Measurements from ENCODE around the gene NCL.
"Not testable (repeated sequence)": the region's sequence is repeated elsewhere in the genome, so short reads cannot be mapped to it uniquely, and the experiment has no call there.

Gene NCL

GRCh38 chr2:231449503-231450054 is 14.7 kb downstream of the NCL start:
- Histone ChIP-seq H3K36me3 (ENCODE audit: control insufficient read depth in 2 of 2, insufficient read depth in 2 of 2, low read length in 2 of 2) (peaks cover 16 to 20% of the 10 kb centered on the region in 2 donors), H3K9me3 (ENCODE audit: control insufficient read depth in 2 of 2, low read length in 2 of 2) (no peaks in the 10 kb centered on the region), H3K27ac (ENCODE audit: low read depth in 2 of 2, low read length in 2 of 2) (no peak overlapping the region), H3K4me3 (ENCODE audit: low read length in 2 of 2) (no peak overlapping the region), H3K27me3 (ENCODE audit: control insufficient read depth in 2 of 2, insufficient read depth in 2 of 2, low read length in 2 of 2) (no peaks in the 10 kb centered on the region), H3K4me1 (ENCODE audit: control insufficient read depth in 2 of 2, insufficient read depth in 2 of 2, low read length in 2 of 2) (no peaks in the 10 kb centered on the region), H3K9ac (ENCODE audit: low read depth in 1 of 2, low read length in 2 of 2) (no peak overlapping the region)

DNA sequence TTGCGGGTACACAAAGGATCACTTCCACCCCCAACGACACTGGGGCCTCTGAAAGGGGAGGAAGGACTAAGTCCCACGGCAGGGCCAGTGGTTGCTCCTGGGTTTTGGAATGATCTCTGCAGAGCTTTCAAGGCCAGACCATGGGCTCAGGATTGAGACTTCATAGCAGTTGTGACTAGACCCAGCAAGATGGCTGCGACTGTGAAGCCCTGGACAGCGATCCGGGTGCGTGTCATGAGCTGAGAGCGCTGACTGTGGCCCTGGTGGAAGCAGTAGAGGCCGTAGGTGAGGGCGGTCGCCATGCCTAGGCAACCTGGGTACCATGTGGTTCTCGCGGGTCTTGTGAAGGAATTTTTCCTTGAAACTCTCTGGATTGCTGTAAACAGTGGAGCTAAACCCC is 27.3 kb downstream of the NCL start:
- no peaks in the 10 kb centered on the region for H3K36me3 ChIP-seq (ENCODE audit: control insufficient read depth in 2 of 2, insufficient read depth in 2 of 2, low read length in 2 of 2)
- H3K9ac ChIP-seq (ENCODE audit: low read depth in 1 of 2, low read length in 2 of 2), result no peak overlapping the region
- no peak overlapping the region for H3K4me3 ChIP-seq (ENCODE audit: low read length in 2 of 2)
- H3K27ac ChIP-seq (ENCODE audit: low read depth in 2 of 2, low read length in 2 of 2), result no peak overlapping the region
- H3K4me1 ChIP-seq (ENCODE audit: control insufficient read depth in 2 of 2, insufficient read depth in 2 of 2, low read length in 2 of 2), result no peaks in the 10 kb centered on the region
- no peaks in the 10 kb centered on the region for H3K27me3 ChIP-seq (ENCODE audit: control insufficient read depth in 2 of 2, insufficient read depth in 2 of 2, low read length in 2 of 2)
- H3K9me3 ChIP-seq (ENCODE audit: control insufficient read depth in 2 of 2, low read length in 2 of 2), result no peaks in the 10 kb centered on the region

- Histone ChIP-seq H3K9ac (ENCODE audit: low read depth in 1 of 2, low read length in 2 of 2) (no peak overlapping the region), H3K36me3 (ENCODE audit: control insufficient read depth in 2 of 2, insufficient read depth in 2 of 2, low read length in 2 of 2) (no peaks in the 10 kb centered on the region), H3K4me3 (ENCODE audit: low read length in 2 of 2) (no peak overlapping the region), H3K27ac (ENCODE audit: low read depth in 2 of 2, low read length in 2 of 2) (no peak overlapping the region), H3K27me3 (ENCODE audit: control insufficient read depth in 2 of 2, insufficient read depth in 2 of 2, low read length in 2 of 2) (no peaks in the 10 kb centered on the region), H3K4me1 (ENCODE audit: control insufficient read depth in 2 of 2, insufficient read depth in 2 of 2, low read length in 2 of 2) (no peaks in the 10 kb centered on the region), H3K9me3 (ENCODE audit: control insufficient read depth in 2 of 2, low read length in 2 of 2) (peaks cover 0 to 3% of the 10 kb centered on the region in 2 donors)
Measured at GRCh38 chr2:231433990-231434389, 30.3 kb downstream of the NCL start.

- no peak overlapping the region for H3K4me3 ChIP-seq (ENCODE audit: low read length in 2 of 2)
- no peaks in the 10 kb centered on the region for H3K4me1 ChIP-seq (ENCODE audit: control insufficient read depth in 2 of 2, insufficient read depth in 2 of 2, low read length in 2 of 2)
- no peaks in the 10 kb centered on the region for H3K36me3 ChIP-seq (ENCODE audit: control insufficient read depth in 2 of 2, insufficient read depth in 2 of 2, low read length in 2 of 2)
- H3K27ac ChIP-seq (ENCODE audit: low read depth in 2 of 2, low read length in 2 of 2), result no peak overlapping the region
- H3K9ac ChIP-seq (ENCODE audit: low read depth in 1 of 2, low read length in 2 of 2), result no peak overlapping the region
- H3K27me3 ChIP-seq (ENCODE audit: control insufficient read depth in 2 of 2, insufficient read depth in 2 of 2, low read length in 2 of 2), result no peaks in the 10 kb centered on the region
- peaks cover 0 to 3% of the 10 kb centered on the region in 2 donors for H3K9me3 ChIP-seq (ENCODE audit: control insufficient read depth in 2 of 2, low read length in 2 of 2)
Measured at GRCh38 chr2:231431606-231432005, 32.7 kb downstream of the NCL start.

- H3K9ac ChIP-seq (ENCODE audit: low read depth in 1 of 2, low read length in 2 of 2); H3K9me3 ChIP-seq (ENCODE audit: control insufficient read depth in 2 of 2, low read length in 2 of 2); H3K36me3 ChIP-seq (ENCODE audit: control insufficient read depth in 2 of 2, insufficient read depth in 2 of 2, low read length in 2 of 2); H3K4me1 ChIP-seq (ENCODE audit: control insufficient read depth in 2 of 2, insufficient read depth in 2 of 2, low read length in 2 of 2); H3K27ac ChIP-seq (ENCODE audit: low read depth in 2 of 2, low read length in 2 of 2); H3K27me3 ChIP-seq (ENCODE audit: control insufficient read depth in 2 of 2, insufficient read depth in 2 of 2, low read length in 2 of 2); H3K4me3 ChIP-seq (ENCODE audit: low read length in 2 of 2): not testable (repeated sequence)
Measured at GRCh38 chr2:231430437-231430836, 33.8 kb downstream of the NCL start.

DNA sequence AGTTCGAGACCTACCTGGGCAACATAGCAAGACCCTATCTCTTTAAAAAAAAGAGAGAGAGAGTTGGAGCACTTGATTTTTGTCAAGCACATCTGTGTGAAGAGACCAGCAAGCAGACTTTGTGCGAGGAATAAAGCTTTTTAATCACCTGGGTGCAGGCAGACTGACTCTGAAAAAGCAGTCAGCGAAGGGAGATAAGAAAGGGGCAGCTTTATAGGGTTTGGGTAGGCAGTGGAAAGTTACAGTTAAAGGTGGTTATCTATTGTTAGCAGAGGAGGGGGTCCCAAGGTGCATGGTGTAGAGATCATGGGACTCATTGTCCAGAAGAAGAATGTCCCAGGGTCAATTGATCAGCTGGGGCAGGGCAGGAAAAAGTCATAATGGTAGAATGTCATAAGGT is 34.4 kb downstream of the NCL start:
- H3K27me3 ChIP-seq (ENCODE audit: control insufficient read depth in 2 of 2, insufficient read depth in 2 of 2, low read length in 2 of 2), result no peaks in the 10 kb centered on the region
- no peak overlapping the region for H3K27ac ChIP-seq (ENCODE audit: low read depth in 2 of 2, low read length in 2 of 2)
- H3K9ac ChIP-seq (ENCODE audit: low read depth in 1 of 2, low read length in 2 of 2), result no peak overlapping the region
- no peak overlapping the region for H3K4me3 ChIP-seq (ENCODE audit: low read length in 2 of 2)
- H3K36me3 ChIP-seq (ENCODE audit: control insufficient read depth in 2 of 2, insufficient read depth in 2 of 2, low read length in 2 of 2), result no peaks in the 10 kb centered on the region
- no peaks in the 10 kb centered on the region for H3K4me1 ChIP-seq (ENCODE audit: control insufficient read depth in 2 of 2, insufficient read depth in 2 of 2, low read length in 2 of 2)
- H3K9me3 ChIP-seq (ENCODE audit: control insufficient read depth in 2 of 2, low read length in 2 of 2), result peaks cover 0 to 3% of the 10 kb centered on the region in 2 donors

GRCh38 chr2:231429152-231429551 is 35.1 kb downstream of the NCL start:
- Histone ChIP-seq H3K4me3 (ENCODE audit: low read length in 2 of 2) (no peak overlapping the region), H3K4me1 (ENCODE audit: control insufficient read depth in 2 of 2, insufficient read depth in 2 of 2, low read length in 2 of 2) (no peaks in the 10 kb centered on the region), H3K27ac (ENCODE audit: low read depth in 2 of 2, low read length in 2 of 2) (no peak overlapping the region), H3K9me3 (ENCODE audit: control insufficient read depth in 2 of 2, low read length in 2 of 2) (peaks cover 0 to 3% of the 10 kb centered on the region in 2 donors), H3K36me3 (ENCODE audit: control insufficient read depth in 2 of 2, insufficient read depth in 2 of 2, low read length in 2 of 2) (no peaks in the 10 kb centered on the region), H3K27me3 (ENCODE audit: control insufficient read depth in 2 of 2, insufficient read depth in 2 of 2, low read length in 2 of 2) (no peaks in the 10 kb centered on the region), H3K9ac (ENCODE audit: low read depth in 1 of 2, low read length in 2 of 2) (no peak overlapping the region)

GRCh38 chr2:231427116-231427515 is 37.2 kb downstream of the NCL start:
- Histone ChIP-seq H3K27me3 (ENCODE audit: control insufficient read depth in 2 of 2, insufficient read depth in 2 of 2, low read length in 2 of 2) (no peaks in the 10 kb centered on the region), H3K9me3 (ENCODE audit: control insufficient read depth in 2 of 2, low read length in 2 of 2) (peaks cover 0 to 3% of the 10 kb centered on the region in 2 donors), H3K27ac (ENCODE audit: low read depth in 2 of 2, low read length in 2 of 2) (no peak overlapping the region), H3K4me1 (ENCODE audit: control insufficient read depth in 2 of 2, insufficient read depth in 2 of 2, low read length in 2 of 2) (no peaks in the 10 kb centered on the region), H3K9ac (ENCODE audit: low read depth in 1 of 2, low read length in 2 of 2) (no peak overlapping the region), H3K4me3 (ENCODE audit: low read length in 2 of 2) (no peak overlapping the region), H3K36me3 (ENCODE audit: control insufficient read depth in 2 of 2, insufficient read depth in 2 of 2, low read length in 2 of 2) (no peaks in the 10 kb centered on the region)

DNA sequence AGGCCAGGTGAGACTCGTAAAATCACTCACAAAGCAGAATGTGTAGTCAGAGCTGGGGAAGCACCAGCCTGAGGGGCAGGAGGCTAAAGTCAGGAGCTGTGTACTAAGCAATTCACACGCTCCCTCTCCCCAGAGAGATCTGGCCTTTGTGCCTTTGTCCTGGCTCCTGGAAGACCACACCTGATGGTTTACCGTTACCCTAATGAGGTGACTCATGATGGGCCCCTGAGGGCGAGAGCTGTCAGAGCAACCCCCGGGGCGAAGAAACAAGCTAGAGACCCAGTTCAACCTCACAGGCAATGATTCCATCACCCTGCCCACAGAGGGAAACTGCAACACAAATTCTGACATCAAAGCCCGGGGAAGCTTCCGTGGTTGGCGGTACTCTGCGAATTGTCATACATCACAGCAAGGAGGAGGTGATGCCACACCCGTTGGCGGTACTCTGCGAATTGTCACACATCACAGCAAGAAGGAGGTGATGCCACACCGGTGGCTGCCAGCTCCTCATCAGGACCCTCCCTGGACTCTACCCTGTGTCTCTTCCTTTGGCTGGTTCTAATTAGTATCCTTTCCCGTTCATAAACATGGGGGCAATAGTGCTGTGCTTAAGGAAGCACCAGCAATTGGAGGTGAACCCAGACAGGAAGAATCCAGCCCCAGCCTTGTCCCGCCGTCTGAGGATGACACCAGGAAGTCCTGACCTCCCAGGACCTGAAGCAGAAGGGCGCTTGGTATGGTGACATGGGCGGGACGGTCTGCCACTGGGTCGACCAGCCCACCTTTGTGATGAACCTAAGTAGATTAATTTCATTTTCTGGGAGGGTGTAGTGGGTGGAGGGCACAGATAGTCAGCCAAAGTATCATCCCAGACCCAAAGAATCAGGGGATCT is 38.2 kb downstream of the NCL start:
- H3K27ac ChIP-seq (ENCODE audit: low read depth in 2 of 2, low read length in 2 of 2), result no peak overlapping the region
- H3K4me1 ChIP-seq (ENCODE audit: control insufficient read depth in 2 of 2, insufficient read depth in 2 of 2, low read length in 2 of 2), result no peaks in the 10 kb centered on the region
- no peaks in the 10 kb centered on the region for H3K9me3 ChIP-seq (ENCODE audit: control insufficient read depth in 2 of 2, low read length in 2 of 2)
- no peaks in the 10 kb centered on the region for H3K27me3 ChIP-seq (ENCODE audit: control insufficient read depth in 2 of 2, insufficient read depth in 2 of 2, low read length in 2 of 2)
- H3K4me3 ChIP-seq (ENCODE audit: low read length in 2 of 2), result no peak overlapping the region
- H3K36me3 ChIP-seq (ENCODE audit: control insufficient read depth in 2 of 2, insufficient read depth in 2 of 2, low read length in 2 of 2), result no peaks in the 10 kb centered on the region
- H3K9ac ChIP-seq (ENCODE audit: low read depth in 1 of 2, low read length in 2 of 2), result no peak overlapping the region

DNA sequence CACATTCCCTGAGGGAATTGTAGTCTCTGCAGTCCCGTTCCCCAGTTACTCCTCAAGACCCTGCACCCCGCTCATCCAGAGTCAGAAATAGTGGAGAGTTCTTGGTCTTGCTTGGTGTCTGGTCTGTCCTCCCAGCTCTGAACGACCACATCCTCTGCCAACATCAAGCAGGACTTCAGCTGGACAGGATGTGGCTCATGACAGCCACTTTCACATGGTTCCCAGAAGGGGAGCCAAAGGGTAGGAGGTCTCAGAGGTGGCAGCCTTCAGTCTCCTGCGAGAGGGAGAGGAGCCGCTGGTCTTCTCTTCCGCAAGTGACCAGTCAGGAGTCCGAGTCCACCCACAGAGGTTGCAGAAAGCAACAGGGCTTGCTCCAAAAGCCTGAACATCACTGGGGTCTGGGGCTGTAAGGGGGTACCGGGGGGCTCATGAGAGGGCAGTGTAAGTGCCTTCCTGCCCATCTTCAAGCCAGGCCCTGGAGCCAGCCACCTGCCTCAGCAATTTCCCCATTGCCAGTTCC is 38.9 kb downstream of the NCL start:
- H3K27ac ChIP-seq (ENCODE audit: low read depth in 2 of 2, low read length in 2 of 2), result no peak overlapping the region
- no peaks in the 10 kb centered on the region for H3K27me3 ChIP-seq (ENCODE audit: control insufficient read depth in 2 of 2, insufficient read depth in 2 of 2, low read length in 2 of 2)
- H3K9me3 ChIP-seq (ENCODE audit: control insufficient read depth in 2 of 2, low read length in 2 of 2), result no peaks in the 10 kb centered on the region
- H3K9ac ChIP-seq (ENCODE audit: low read depth in 1 of 2, low read length in 2 of 2), result no peak overlapping the region
- H3K36me3 ChIP-seq (ENCODE audit: control insufficient read depth in 2 of 2, insufficient read depth in 2 of 2, low read length in 2 of 2), result no peaks in the 10 kb centered on the region
- H3K4me1 ChIP-seq (ENCODE audit: control insufficient read depth in 2 of 2, insufficient read depth in 2 of 2, low read length in 2 of 2), result no peaks in the 10 kb centered on the region
- H3K4me3 ChIP-seq (ENCODE audit: low read length in 2 of 2), result no peak overlapping the region

All from mucosa of rectum (tissue), 2 donors.